ENCODE data around the gene LRRC3C.
A peak's percentile ranks its signal among the peaks of the same experiment; 100 is the strongest.
"Not testable (repeated sequence)": the region's sequence is repeated elsewhere in the genome, so short reads cannot be mapped to it uniquely, and the experiment has no call there.

Gene LRRC3C, protein sequence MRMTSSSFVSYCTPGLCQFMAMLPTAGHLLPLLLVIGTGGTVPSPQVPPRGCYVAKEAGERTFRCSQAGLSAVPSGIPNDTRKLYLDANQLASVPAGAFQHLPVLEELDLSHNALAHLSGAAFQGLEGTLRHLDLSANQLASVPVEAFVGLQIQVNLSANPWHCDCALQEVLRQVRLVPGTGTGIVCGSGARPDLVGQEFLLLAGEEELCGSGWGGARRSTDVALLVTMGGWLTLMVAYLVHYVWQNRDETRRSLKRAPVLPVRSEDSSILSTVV

DNA sequence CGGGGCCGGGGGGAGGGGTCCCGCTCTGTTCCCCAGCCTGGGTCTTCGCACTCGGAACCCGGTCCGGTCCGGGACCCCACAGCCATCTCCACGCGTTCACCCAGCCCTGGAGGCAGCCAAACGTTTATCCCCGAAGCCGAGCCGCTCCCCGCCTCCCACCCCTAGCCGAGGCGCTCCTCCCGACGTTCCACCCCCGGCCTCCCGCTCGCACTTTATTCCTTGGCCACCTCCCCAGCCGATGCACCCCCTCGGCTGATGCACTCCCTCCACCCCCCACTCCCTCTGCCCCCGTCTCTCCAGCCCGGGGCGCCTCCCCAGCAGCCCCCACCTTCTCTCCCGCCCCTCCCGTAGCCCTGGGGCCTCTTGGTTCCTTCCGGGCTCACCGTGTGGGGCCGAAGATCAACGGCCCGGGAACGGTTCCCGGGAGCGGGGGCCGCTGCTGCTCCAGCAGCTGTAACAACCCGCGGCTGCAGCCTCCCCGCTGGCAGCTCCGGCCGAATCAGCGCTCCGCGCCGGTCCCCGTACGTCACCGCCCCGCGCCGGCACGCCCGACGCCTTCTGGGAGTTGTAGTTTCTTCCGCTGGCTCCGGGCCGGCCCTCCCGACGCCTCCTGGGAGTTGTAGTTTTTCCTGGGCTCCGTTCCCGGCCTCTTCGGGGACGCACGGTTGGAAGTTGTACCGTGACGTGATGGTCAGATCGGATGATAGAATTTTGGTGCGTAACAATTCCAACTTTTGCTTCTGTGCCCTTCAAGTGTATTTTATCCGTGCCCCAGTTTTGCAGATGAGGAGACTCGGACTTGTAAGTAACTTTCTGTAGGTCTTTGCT lies at the start of gene LRRC3C, which contains the start of gene ORMDL3:
Gene LRRC3C (plus strand): TSS at position 632 of the 828 bp plus-strand sequence. CDS start 13,792 bp downstream, outside the sequence.
Gene ORMDL3 (minus strand): TSS at position 501 of the 828 bp plus-strand sequence. CDS start 3,398 bp downstream, outside the sequence.
- DNase-seq = peak; percentile 87

DNA sequence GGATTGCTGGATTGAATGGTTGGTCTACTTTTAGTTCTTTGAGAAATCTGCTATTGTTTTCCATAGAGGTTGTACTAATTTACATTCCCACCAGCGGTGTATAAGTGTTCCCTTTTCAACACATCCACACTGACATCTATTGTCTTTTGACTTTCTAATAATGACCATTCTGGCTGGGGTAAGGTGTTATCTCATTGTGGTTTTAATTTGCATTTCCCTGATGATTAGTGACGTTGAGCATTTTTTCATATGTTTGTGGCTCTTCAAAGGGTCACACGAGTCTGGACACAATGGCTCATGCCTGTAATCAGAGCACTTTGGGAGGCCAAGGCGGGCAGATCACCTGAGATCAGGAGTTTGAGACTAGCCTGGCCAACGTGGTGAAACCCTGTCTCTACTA lies 41.4 kb upstream of the LRRC3C start:
- not testable (repeated sequence) for DNase-seq

GRCh38 chr17:39887078-39887477 lies 40.5 kb upstream of the LRRC3C start:
- no peak for DNase-seq

DNA sequence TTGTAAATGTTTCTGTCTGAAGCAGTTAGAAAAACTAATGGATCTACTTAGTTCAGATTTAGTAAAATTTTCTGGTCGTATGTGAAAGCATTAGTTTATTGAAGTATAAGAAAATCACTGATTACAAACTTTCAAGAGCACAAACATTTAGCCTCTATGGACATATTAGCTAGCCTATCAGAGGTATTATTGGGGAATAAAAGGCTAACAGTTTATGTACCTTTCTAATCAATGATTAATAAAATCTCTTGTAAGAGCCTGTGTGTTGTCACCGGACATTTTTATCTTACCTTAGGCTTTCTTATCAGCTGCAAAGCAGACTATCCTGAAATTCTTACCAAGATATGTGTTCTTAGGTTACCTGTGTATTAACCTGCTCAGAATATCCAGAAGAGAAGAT lies 38.3 kb upstream of the LRRC3C start:
- DNase-seq = no peak

DNA sequence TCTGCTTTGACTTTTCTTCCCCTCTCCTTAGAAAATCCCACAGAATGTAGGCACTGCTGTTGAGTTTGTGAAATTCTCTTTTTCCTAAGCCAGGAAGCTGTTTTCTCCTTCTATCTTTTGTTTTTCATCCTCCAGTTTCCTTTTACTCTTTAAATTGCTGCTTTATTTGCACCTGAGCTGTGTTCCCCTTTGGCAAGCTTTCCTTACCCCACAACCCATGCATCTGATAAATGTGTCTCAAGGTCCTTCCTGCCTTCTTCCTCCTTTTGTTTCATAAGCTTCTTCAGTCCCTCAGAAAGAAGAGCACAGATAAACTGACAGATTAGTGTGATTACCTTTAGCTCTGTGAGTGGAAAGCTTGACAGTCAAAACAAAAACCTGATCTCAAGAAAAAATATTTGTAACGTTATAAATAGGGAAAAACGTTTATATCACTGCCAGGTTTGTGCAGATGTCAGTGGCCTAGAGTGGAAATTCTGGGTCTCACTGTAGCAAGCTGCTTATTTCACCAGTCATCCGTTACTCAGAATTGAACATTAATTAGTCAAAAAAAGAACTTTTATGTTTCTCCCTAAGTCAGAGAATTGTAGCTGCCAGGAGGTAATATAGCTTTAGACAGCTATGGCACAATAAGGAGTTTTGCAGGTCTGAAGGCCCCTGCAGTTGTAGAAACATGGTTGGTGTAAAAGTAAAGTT lies 32.7 kb upstream of the LRRC3C start:
- no peak for DNase-seq

- no peak for DNase-seq
These were observed 29.4 kb upstream of the LRRC3C start for GRCh38 chr17:39898088-39898487.

DNA sequence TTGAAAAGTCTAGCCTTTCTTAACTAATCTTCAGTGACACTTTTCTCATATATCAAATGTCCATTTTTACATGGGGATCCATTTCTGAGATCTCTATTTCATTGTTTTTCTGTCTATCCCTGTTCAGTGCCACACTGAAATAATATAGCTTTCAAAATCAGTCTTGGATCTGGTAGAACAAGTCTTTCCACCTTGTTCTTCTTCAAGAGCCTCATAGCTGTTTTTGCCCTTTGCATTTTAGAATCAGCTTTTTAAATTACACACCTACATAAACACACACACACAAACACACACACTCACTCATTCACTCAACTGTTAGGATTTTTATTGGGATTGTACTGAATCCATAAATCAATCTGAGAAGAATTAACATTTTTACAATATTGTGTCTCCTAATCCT lies 28.3 kb upstream of the LRRC3C start:
- no peak for DNase-seq

GRCh38 chr17:39902027-39902426 lies 25.5 kb upstream of the LRRC3C start:
- not testable (repeated sequence) for DNase-seq

GRCh38 chr17:39903158-39903884 lies 24.2 kb upstream of the LRRC3C start:
- no peak for DNase-seq

DNA sequence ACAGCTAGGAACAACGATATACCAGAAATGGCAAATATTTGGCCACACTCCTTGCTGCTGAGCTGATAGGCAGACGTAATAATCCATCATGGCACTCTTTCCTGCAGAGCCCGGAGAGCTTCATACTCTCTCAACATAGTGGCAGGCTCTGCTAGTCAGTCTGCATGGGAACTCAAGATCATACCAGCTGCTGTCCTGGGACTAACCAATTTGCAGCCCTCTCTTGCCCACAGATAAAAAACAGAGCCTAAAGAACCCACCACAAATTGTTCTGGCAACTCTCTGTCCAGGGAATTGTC lies 22.6 kb upstream of the LRRC3C start:
- no peak for DNase-seq

GRCh38 chr17:39908789-39909352 lies 18.7 kb upstream of the LRRC3C start:
- no peak for DNase-seq

DNA sequence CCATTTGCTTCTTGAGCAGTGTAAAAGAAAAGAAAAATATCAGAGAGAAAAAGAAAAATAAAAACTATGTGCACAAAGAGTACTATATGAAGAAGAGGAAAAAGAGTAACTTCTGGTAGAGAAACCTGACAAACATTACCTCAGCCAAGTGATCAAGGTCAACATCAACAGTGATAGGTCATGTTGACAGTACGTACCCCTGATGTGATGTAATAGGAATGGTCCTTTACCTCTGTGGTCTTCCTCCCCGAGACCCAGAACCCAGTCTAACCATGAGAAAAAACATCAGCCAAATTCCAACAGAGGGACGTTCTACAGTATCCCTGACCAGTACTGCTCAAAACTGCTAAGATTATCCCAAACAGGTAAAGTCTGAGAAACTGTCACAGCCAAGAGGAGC lies 13.5 kb upstream of the LRRC3C start:
- no peak for DNase-seq

DNA sequence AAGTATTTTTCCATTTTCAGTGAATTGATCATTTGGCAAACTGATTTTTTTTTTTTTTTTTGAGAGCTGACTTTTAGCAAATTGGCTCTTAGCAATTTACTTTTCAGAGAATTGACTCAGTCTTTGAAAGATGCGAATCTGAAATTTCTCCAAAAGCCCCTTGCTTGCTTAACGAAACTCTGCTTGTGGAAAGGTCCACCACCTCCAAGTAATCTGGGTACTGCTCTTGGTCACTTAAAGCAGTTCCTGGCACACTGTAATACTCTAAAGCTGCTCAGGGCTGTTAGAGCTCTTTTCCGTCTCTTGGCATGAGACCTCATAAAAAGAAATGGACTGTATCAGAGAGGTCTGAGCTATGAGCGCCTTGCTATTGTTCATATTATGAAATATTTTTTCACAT lies 12.0 kb upstream of the LRRC3C start:
- DNase-seq = no peak

DNA sequence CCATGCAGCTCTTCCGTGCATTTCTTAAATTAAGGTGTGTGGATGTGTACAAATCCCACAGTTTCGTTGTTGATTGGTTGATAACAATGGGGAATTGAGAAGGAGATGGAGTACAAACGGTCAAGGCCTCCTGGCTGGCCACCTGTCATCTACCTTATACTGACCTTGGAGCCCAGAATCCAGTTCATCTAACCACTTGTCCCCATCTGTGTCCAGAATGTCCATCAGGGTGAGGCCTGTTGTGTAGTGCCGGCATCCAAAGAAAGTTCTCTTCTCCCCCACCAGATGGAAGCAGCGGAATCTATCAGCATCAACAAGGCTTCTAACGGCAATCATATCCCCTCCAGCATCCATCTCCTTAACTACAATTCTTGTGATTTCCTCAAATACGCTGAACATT lies 10.6 kb upstream of the LRRC3C start:
- no peak for DNase-seq

- no peak for DNase-seq
These were observed 8.3 kb upstream of the LRRC3C start for GRCh38 chr17:39919087-39919683.

- DNase-seq = no peak
These were observed 7.0 kb upstream of the LRRC3C start for GRCh38 chr17:39920218-39921210.

DNA sequence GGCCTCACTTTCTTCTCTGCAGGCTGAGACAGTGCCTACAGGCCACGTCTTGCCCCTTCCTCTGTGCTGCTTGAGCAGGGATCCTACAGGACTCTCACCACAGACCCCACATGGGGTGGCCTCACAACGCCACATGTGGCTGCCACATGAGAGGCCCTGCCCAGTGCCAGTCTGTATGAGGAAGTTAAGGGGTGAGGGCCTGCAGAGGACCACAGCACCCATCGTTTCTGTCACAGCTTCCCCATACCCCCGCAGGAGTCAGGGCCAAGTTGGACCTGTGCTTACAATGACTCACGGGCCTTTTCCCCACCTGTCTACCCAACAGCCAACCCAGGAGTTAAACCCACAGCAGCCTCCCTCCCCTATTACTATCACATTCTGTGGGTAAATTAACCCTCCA lies 6.2 kb upstream of the LRRC3C start:
- no peak for DNase-seq

- no peak for DNase-seq
These were observed 5.5 kb upstream of the LRRC3C start for GRCh38 chr17:39922006-39922405.

- DNase-seq = no peak
These were observed 4.3 kb upstream of the LRRC3C start for GRCh38 chr17:39923230-39923629.

DNA sequence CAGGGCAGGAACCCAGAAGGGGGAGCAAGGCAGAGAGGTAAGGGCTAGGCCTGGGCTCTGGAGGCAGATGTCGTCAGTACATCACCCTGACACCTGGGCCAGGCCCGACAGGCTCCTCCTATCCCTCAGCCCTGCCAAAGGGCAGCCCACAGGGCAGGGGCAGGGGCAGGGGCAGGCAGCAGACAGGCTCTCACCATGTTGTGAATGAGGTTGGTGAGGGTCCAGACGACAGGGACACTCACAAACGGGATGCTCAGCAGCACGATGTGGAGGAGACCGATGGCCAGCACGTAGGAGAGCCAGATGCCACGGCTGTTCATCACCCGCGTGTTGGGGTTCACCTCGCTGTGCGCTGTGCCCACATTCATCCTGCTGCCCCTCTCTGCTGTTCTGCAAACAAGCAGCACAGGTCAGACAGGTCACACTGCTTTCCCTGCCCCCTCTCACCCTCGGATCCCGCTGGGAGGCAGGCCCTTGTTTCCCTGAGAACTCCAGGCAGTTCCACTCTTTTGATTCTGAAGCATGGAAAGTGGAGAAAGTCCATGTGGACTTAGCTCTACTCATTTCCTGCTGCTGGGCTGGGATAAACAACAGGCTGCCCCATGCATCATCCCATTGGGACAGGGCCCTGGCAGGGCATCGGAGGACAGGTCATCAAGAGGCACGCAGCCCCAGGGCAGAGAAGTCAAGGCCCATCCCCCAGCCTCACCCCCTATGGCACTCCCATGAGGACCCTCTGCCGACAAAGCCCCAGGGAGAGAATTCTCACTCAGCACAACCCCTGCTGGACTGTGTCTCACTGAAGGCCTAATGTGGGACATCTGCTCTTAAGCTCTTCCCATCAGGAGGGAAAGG lies 3.5 kb upstream of the LRRC3C start:
- DNase-seq = no peak

Data from activated gamma-delta T cell treated with Interleukin-2 at 50 U/mL for 16 hours (primary cell).